DOHH2 (cell line): Measurements from ENCODE around the gene GLIPR1L1.

ENCODE experiments used
- EZH2phosphoT487 ChIP-seq: fragments of 200-600 bp; sonication (generic); IDR thresholded peaks from 2 replicates; pipeline ENCODE4 v1.6.1; 2017; ENCODE audit warnings: borderline replicate concordance, mild to moderate bottlenecking, antibody characterized with exemption, low read length, moderate library complexity, mixed read lengths
- TF ChIP-seq, protein P1 (sequence below): fragments of 200-600 bp; sonication (generic); IDR thresholded peaks from one replicate; pipeline ENCODE4 v1.5.1; 2014; ENCODE audit warnings: antibody characterized with exemption, mild to moderate bottlenecking, low read depth, low read length; ENCODE audit not compliant: poor library complexity, severe bottlenecking

DNA sequence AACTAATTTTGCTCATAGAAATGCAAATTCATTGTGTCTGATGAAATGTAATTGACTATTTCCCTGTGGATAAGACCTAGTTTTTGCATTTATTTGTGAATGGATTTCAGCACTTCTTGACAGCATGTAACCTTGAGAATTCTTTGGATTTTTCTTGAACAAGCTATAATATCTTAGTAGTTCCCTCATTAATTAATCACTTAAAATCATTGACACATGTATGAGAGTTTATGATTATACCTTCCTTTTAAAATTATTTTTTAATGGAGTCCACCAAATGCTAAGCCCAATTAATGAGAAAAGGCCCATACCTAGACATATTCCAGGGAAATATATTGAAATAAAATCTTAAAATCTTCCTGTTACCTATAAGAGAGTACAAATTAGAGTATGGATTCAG is 73.2 kb downstream of the GLIPR1L1 start:
- TF ChIP-seq, protein P1, sequence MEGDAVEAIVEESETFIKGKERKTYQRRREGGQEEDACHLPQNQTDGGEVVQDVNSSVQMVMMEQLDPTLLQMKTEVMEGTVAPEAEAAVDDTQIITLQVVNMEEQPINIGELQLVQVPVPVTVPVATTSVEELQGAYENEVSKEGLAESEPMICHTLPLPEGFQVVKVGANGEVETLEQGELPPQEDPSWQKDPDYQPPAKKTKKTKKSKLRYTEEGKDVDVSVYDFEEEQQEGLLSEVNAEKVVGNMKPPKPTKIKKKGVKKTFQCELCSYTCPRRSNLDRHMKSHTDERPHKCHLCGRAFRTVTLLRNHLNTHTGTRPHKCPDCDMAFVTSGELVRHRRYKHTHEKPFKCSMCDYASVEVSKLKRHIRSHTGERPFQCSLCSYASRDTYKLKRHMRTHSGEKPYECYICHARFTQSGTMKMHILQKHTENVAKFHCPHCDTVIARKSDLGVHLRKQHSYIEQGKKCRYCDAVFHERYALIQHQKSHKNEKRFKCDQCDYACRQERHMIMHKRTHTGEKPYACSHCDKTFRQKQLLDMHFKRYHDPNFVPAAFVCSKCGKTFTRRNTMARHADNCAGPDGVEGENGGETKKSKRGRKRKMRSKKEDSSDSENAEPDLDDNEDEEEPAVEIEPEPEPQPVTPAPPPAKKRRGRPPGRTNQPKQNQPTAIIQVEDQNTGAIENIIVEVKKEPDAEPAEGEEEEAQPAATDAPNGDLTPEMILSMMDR = no peak
- no peak for TF ChIP-seq EZH2phosphoT487
